Measurements from ENCODE around the gene ARHGEF40.

GRCh38 chr14:21057803-21058675 lies 12.1 kb upstream of the ARHGEF40 start, which contains the start of gene RNASE8:
- TF ChIP-seq MAX (IDR thresholded peaks at IDR 0.05; ENCODE audit: low read depth, low read length) (no peak), CTCF (IDR thresholded peaks at IDR 0.05; ENCODE audit: low read depth, low read length) (no peak), POLR2A (IDR thresholded peaks at IDR 0.05; ENCODE audit: extremely low read depth, insufficient read length) (no peak), MYC (IDR thresholded peaks at IDR 0.05; ENCODE audit: low read depth, low read length) (no peak)
